GM21786 (cell line): Measurements from ENCODE around the gene CTAGE9.
"Not testable (repeated sequence)": the region's sequence is repeated elsewhere in the genome, so short reads cannot be mapped to it uniquely, and the experiment has no call there.

Source experiments
- ATAC-seq: cut with Tn5 transposase; IDR thresholded peaks from one replicate; pipeline ENCODE4 v1.9.1; 2021; ENCODE audit not compliant: unreplicated experiment

Gene CTAGE9

GRCh38 chr6:131728296-131728939 lies 17.6 kb upstream of the CTAGE9 start:
- no peak for ATAC-seq

DNA sequence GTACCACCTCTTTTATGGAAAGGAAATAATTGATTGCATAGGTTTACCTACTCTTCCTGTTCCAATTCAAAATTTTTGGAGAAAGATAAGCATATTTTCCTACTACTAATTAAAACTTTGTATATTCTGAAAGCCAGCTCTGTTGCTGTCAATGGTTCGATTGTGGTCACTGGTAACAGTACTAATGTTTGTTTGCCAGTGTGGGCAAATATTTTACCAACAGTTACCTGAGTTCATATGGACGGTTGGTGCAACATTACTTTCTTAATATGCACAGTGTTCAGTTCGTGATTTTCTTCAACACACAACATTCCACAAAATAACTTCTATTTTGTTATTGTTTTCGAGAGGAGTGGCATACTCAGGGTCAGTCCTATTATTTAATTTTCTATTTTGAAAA lies 17.1 kb upstream of the CTAGE9 start:
- ATAC-seq = no peak

GRCh38 chr6:131727467-131727866 lies 16.6 kb upstream of the CTAGE9 start:
- no peak for ATAC-seq

GRCh38 chr6:131724114-131724513 lies 13.3 kb upstream of the CTAGE9 start:
- ATAC-seq = no peak

GRCh38 chr6:131721161-131721560 lies 10.3 kb upstream of the CTAGE9 start:
- ATAC-seq = no peak

- no peak for ATAC-seq
Observed at GRCh38 chr6:131717836-131718542, 7.2 kb upstream of the CTAGE9 start.

DNA sequence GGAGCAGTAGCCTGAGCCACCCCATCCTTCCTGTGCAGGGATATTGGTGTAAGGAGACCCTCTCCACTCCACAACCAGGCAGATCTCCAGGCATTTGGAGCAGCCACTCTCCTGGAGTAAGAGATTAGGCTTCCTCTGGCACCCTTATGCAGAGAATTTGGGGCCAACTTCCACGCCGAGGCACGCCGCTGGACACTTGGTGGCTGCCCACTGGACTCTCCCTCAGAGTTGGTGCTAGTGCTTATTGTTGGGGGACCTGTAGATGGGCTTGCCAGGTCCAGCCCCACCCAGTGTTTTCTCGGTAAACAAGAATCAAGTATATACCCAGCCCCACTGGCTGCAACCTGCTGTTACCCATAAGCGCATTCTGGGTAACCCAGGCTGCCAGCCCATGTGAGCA lies 4.8 kb upstream of the CTAGE9 start:
- not testable (repeated sequence) for ATAC-seq

GRCh38 chr6:131703905-131704304 lies 6.9 kb downstream of the CTAGE9 start:
- not testable (repeated sequence) for ATAC-seq

- ATAC-seq = not testable (repeated sequence)
Observed at GRCh38 chr6:131700851-131701250, 10.0 kb downstream of the CTAGE9 start.

GRCh38 chr6:131696956-131697355 lies 13.9 kb downstream of the CTAGE9 start:
- no peak for ATAC-seq

GRCh38 chr6:131694832-131695426 lies 15.9 kb downstream of the CTAGE9 start:
- ATAC-seq = peak; percentile 81

- ATAC-seq = no peak
Observed at GRCh38 chr6:131693384-131693783, 17.4 kb downstream of the CTAGE9 start.

- ATAC-seq = no peak
Observed at GRCh38 chr6:131692589-131692988, 18.2 kb downstream of the CTAGE9 start.

GRCh38 chr6:131692031-131692430 lies 18.8 kb downstream of the CTAGE9 start:
- no peak for ATAC-seq

GRCh38 chr6:131688286-131688685 lies 22.5 kb downstream of the CTAGE9 start:
- peak; percentile 65 for ATAC-seq

GRCh38 chr6:131687022-131687421 lies 23.8 kb downstream of the CTAGE9 start:
- ATAC-seq = no peak

- peak; percentile 57 for ATAC-seq
Observed at GRCh38 chr6:131685266-131685780, 25.5 kb downstream of the CTAGE9 start.

DNA sequence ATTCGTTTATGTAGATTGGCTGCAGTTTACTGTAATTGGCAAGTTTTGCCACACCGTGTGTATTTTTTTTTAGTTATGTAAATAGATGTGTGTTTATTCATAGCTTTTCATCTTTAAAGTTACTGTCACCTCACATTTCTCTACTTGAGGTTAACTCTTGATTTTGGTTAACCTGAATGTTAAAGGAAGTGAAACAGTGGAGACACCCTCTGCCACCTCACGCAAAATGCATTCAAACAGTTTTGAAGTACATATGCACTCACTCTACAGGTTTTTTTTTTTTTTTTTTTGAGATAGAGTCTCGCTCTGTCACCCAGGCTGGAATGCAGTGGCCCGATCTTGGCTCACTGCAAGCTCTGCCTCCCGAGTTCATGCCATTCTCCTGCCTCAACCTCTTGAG lies 27.3 kb downstream of the CTAGE9 start:
- peak; percentile 69 for ATAC-seq

- no peak for ATAC-seq
Observed at GRCh38 chr6:131682442-131682841, 28.4 kb downstream of the CTAGE9 start.

GRCh38 chr6:131681585-131681984 lies 29.2 kb downstream of the CTAGE9 start:
- no peak for ATAC-seq

DNA sequence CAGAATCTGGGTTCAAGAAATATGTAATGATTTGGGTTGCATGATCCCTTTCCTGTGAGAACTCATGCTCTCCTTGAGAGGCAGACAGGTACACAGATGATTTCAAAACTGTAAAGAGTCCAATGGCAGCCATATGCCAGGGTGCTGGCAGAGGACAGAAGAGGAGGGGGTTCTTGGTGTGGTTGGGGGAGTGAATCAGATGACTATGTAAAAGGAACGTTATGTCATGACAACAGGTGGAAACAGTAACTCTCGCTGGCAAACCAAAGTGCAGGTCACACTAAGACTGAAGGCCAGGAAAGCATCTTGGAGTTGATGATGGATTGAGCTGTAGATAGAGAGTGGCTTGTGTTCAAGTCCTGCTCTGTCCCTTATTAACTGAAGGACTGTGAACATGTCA lies 29.9 kb downstream of the CTAGE9 start:
- ATAC-seq = no peak

DNA sequence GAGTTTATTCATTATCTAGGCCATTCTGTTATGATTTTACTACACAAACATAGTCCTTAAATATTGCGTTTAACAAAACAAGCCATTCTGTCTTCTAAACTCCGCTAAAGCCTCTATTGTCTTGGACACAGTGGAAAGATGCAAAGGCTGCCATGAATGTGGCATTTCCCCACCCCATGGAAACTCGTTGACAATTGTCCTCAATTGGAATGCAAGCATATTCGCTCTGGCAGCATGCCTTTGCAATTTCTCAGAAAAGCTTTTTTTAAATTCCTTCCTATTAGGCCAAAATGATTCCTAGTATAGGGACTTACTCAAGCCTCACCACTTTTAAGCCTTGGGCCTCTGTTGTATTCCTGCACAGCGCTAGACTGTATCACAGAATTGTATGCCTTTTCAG lies 32.4 kb downstream of the CTAGE9 start:
- ATAC-seq = no peak
